Mesodermal cell (in vitro differentiated cells): ENCODE data around the gene RPS27L.
A peak's percentile ranks its signal among the peaks of the same experiment; 100 is the strongest.

Experiments
- H3K27ac ChIP-seq: 2 replicates; pipeline ENCODE4 v1.7.0; 2013; ENCODE audit warnings: mild to moderate bottlenecking, low read depth, low read length, moderate library complexity; ENCODE audit not compliant: severe bottlenecking
- H3K36me3 ChIP-seq: 2 replicates; pipeline ENCODE4 v1.7.1; 2013; ENCODE audit warnings: mild to moderate bottlenecking, low read length, moderate library complexity; ENCODE audit not compliant: control insufficient read depth, insufficient read depth
- H3K4me1 ChIP-seq: one replicate; pipeline ENCODE4 v1.7.1; 2013; ENCODE audit warnings: mild to moderate bottlenecking, low read length; ENCODE audit not compliant: insufficient read depth, control insufficient read depth, poor library complexity, severe bottlenecking
- H3K4me3 ChIP-seq: 2 replicates; pipeline ENCODE4 v1.7.0; 2013; ENCODE audit warnings: low read length, control low read depth, mild to moderate bottlenecking; ENCODE audit not compliant: insufficient read depth, poor library complexity, severe bottlenecking; ENCODE audit errors: extremely low read depth
- H3K9me3 ChIP-seq: 2 replicates; pipeline ENCODE4 v1.7.1; 2013; ENCODE audit warnings: mild to moderate bottlenecking, low read length, moderate library complexity; ENCODE audit not compliant: control insufficient read depth
- WGBS, 2 experiments: methylation state at CpG; one replicate each; pipeline ENCODE4 v1.1.5; 2013; ENCODE audit warnings: missing lambda C conversion rate in 2 of 2; ENCODE audit not compliant: insufficient coverage in 2 of 2; 5-methylcytosine and 5-hydroxymethylcytosine counted together

The RPS27L gene

GRCh38 chr15:63187589-63188226 is 30.4 kb upstream of the RPS27L start:
- peaks cover 34% of the 10 kb centered on the region for H3K4me1 ChIP-seq
- no peaks in the 10 kb centered on the region for H3K9me3 ChIP-seq
- no peaks in the 10 kb centered on the region for H3K36me3 ChIP-seq
- WGBS, 2 experiments, result 93 to 97% methylated on average over 5 of the region's 5 CpGs
- no peak overlapping the region for H3K27ac ChIP-seq
- no peak overlapping the region for H3K4me3 ChIP-seq

- WGBS, 2 experiments, result 94 to 100% methylated on average over 2 of the region's 2 CpGs
- Histone ChIP-seq H3K36me3 (no peaks in the 10 kb centered on the region), H3K4me3 (no peak overlapping the region), H3K27ac (peak overlapping the region; percentile 54), H3K4me1 (peaks cover 28% of the 10 kb centered on the region), H3K9me3 (no peaks in the 10 kb centered on the region)
These were observed 28.8 kb upstream of the RPS27L start for GRCh38 chr15:63186065-63186464.

GRCh38 chr15:63185206-63185605 is 27.9 kb upstream of the RPS27L start:
- Histone ChIP-seq H3K4me3 (no peak overlapping the region), H3K27ac (no peak overlapping the region), H3K9me3 (no peaks in the 10 kb centered on the region), H3K4me1 (peaks cover 20% of the 10 kb centered on the region), H3K36me3 (no peaks in the 10 kb centered on the region)
- 86 to 100% methylated on average over 2 of the region's 2 CpGs for WGBS, 2 experiments

- Histone ChIP-seq H3K9me3 (no peaks in the 10 kb centered on the region), H3K36me3 (no peaks in the 10 kb centered on the region)
- 100% methylated on average over 1 of the region's 2 CpGs; no CpG with 5 or more reads in 1 of the 2 experiments for WGBS, 2 experiments
These were observed 24.4 kb upstream of the RPS27L start for GRCh38 chr15:63181648-63182047.

GRCh38 chr15:63180746-63181145 is 23.5 kb upstream of the RPS27L start:
- no peaks in the 10 kb centered on the region for H3K9me3 ChIP-seq
- 100% methylated on average over 1 of the region's 2 CpGs for WGBS, 2 experiments
- H3K4me1 ChIP-seq, result peaks cover 25% of the 10 kb centered on the region
- no peak overlapping the region for H3K27ac ChIP-seq
- H3K36me3 ChIP-seq, result no peaks in the 10 kb centered on the region
- H3K4me3 ChIP-seq, result no peak overlapping the region

More at GRCh38 chr15:63181648-63182047, 24.4 kb upstream of the RPS27L start:
- H3K4me3 ChIP-seq, result no peak overlapping the region
- H3K4me1 ChIP-seq, result peaks cover 32% of the 10 kb centered on the region
- H3K27ac ChIP-seq, result no peak overlapping the region

GRCh38 chr15:63178034-63178433 is 20.8 kb upstream of the RPS27L start:
- Histone ChIP-seq H3K36me3 (no peaks in the 10 kb centered on the region), H3K27ac (peak overlapping the region; percentile 8), H3K9me3 (no peaks in the 10 kb centered on the region), H3K4me3 (no peak overlapping the region), H3K4me1 (peaks cover 16% of the 10 kb centered on the region)
- WGBS, 2 experiments, result 60 to 83% methylated on average over 1 to 2 of the region's 5 CpGs

- no peak overlapping the region for H3K27ac ChIP-seq
- WGBS, 2 experiments, result 96 to 100% methylated on average over 1 to 3 of the region's 3 CpGs
- no peak overlapping the region for H3K4me3 ChIP-seq
- peaks cover 16% of the 10 kb centered on the region for H3K4me1 ChIP-seq
- H3K36me3 ChIP-seq, result no peaks in the 10 kb centered on the region
- H3K9me3 ChIP-seq, result no peaks in the 10 kb centered on the region
These were observed 19.0 kb upstream of the RPS27L start for GRCh38 chr15:63176302-63176701.

GRCh38 chr15:63172851-63173451 is 15.7 kb upstream of the RPS27L start:
- Histone ChIP-seq H3K4me3 (no peak overlapping the region), H3K9me3 (no peaks in the 10 kb centered on the region), H3K36me3 (no peaks in the 10 kb centered on the region), H3K27ac (no peak overlapping the region), H3K4me1 (peaks cover 11% of the 10 kb centered on the region)
- 64 to 78% methylated on average over 1 to 3 of the region's 3 CpGs for WGBS, 2 experiments

GRCh38 chr15:63172376-63172775 is 15.1 kb upstream of the RPS27L start:
- Histone ChIP-seq H3K4me3 (no peak overlapping the region), H3K36me3 (no peaks in the 10 kb centered on the region), H3K27ac (no peak overlapping the region), H3K9me3 (no peaks in the 10 kb centered on the region), H3K4me1 (peaks cover 5% of the 10 kb centered on the region)
- WGBS, 2 experiments, result 90 to 100% methylated on average over 2 of the region's 5 CpGs

- 80 to 92% methylated on average over 2 of the region's 2 CpGs for WGBS, 2 experiments
- Histone ChIP-seq H3K4me1 (no peaks in the 10 kb centered on the region), H3K9me3 (no peaks in the 10 kb centered on the region), H3K27ac (no peak overlapping the region), H3K36me3 (no peaks in the 10 kb centered on the region), H3K4me3 (no peak overlapping the region)
These were observed 12.5 kb upstream of the RPS27L start for GRCh38 chr15:63169788-63170187.

- Histone ChIP-seq H3K4me1 (no peaks in the 10 kb centered on the region), H3K36me3 (no peaks in the 10 kb centered on the region), H3K4me3 (no peak overlapping the region), H3K9me3 (no peaks in the 10 kb centered on the region), H3K27ac (no peak overlapping the region)
- WGBS, 2 experiments, result 90% methylated on average over 2 of the region's 2 CpGs; no CpG with 5 or more reads in 1 of the 2 experiments
These were observed 8.9 kb upstream of the RPS27L start for GRCh38 chr15:63166219-63166618.
